ENCODE measurements around the gene SLC9A5. TPM values are rescaled to one million over a fixed set of nuclear protein-coding genes. Genes with fewer than 3 reads are reported as not detected.

SLC9A5 gene
- total RNA-seq, 2 experiments from 2014 or later: 2.7 to 4.2 TPM

- BruUV-seq (replicated peaks): no TSS peak
- no peak overlapping the region for H3K4me2 ChIP-seq (ENCODE audit: low read length)
- peak; percentile 83 for DNase-seq (ENCODE audit: low spot score)
Observed at GRCh38 chr16:67236563-67237395, 12.0 kb upstream of the SLC9A5 start.

GRCh38 chr16:67237396-67238277 lies 11.1 kb upstream of the SLC9A5 start:
- peaks cover 20% of the 10 kb centered on the region for H3K4me1 ChIP-seq (ENCODE audit: insufficient read depth, low read length, poor library complexity, severe bottlenecking)
- H3K9me3 ChIP-seq (ENCODE audit: low read length): no peaks in the 10 kb centered on the region
- intact Hi-C loops (cut with micrococcal nuclease; ENCODE audit: unreplicated experiment): no loop called here
- H3K4me3 ChIP-seq (ENCODE audit: low read depth, low read length, poor library complexity, severe bottlenecking): no peak overlapping the region
- H3K9me2 ChIP-seq (ENCODE audit: insufficient read depth, low read length): no peaks in the 10 kb centered on the region
- TF ChIP-seq EZH2phosphoT487 (IDR thresholded peaks at IDR 0.05; ENCODE audit: borderline replicate concordance, low read depth, low read length): no peak
- TF ChIP-seq, protein P1, sequence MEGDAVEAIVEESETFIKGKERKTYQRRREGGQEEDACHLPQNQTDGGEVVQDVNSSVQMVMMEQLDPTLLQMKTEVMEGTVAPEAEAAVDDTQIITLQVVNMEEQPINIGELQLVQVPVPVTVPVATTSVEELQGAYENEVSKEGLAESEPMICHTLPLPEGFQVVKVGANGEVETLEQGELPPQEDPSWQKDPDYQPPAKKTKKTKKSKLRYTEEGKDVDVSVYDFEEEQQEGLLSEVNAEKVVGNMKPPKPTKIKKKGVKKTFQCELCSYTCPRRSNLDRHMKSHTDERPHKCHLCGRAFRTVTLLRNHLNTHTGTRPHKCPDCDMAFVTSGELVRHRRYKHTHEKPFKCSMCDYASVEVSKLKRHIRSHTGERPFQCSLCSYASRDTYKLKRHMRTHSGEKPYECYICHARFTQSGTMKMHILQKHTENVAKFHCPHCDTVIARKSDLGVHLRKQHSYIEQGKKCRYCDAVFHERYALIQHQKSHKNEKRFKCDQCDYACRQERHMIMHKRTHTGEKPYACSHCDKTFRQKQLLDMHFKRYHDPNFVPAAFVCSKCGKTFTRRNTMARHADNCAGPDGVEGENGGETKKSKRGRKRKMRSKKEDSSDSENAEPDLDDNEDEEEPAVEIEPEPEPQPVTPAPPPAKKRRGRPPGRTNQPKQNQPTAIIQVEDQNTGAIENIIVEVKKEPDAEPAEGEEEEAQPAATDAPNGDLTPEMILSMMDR (conservative IDR thresholded peaks at IDR 0.05; ENCODE audit: low read length): no peak
- TSS peak; percentile 42 for BruUV-seq (replicated peaks)
- no peak overlapping the region for H3K27ac ChIP-seq (ENCODE audit: low read depth, low read length, poor library complexity, severe bottlenecking)
- POLR2A ChIA-PET: interaction anchor here (2.1 kb wide), 1 partner anchor 11 kb away, joined by 11 read pairs; the partner anchor contains the start of gene TMEM208
- CTCF ChIA-PET (ENCODE audit: unreplicated experiment): interaction anchor here (0.6 kb wide), 1 partner anchor 45 kb away, joined by 3 read pairs; the partner anchor contains the start of gene E2F4
- no peak overlapping the region for H3K4me2 ChIP-seq (ENCODE audit: low read length)
- H2AFZ ChIP-seq (ENCODE audit: low read length): no peak overlapping the region
- H3K79me2 ChIP-seq (ENCODE audit: insufficient read depth, low read depth, low read length): no peaks in the 10 kb centered on the region
- DNase-seq (ENCODE audit: low spot score): no peak
- no peaks in the 10 kb centered on the region for H4K20me1 ChIP-seq (ENCODE audit: insufficient read depth, low read length)
- peaks cover 27% of the 10 kb centered on the region for H3K36me3 ChIP-seq (ENCODE audit: insufficient read depth, low read length)

More at GRCh38 chr16:67236563-67237395, 12.0 kb upstream of the SLC9A5 start:
- CTCF ChIA-PET (ENCODE audit: unreplicated experiment): interaction anchor here (0.6 kb wide), 1 partner anchor 10 kb away, joined by 7 read pairs; the partner anchor contains the start of gene TMEM208
- intact Hi-C loops (cut with micrococcal nuclease; ENCODE audit: unreplicated experiment): no loop called here
- H3K4me3 ChIP-seq (ENCODE audit: low read depth, low read length, poor library complexity, severe bottlenecking): no peak overlapping the region
- no peaks in the 10 kb centered on the region for H4K20me1 ChIP-seq (ENCODE audit: insufficient read depth, low read length)
- no peaks in the 10 kb centered on the region for H3K9me3 ChIP-seq (ENCODE audit: low read length)
- no peaks in the 10 kb centered on the region for H3K79me2 ChIP-seq (ENCODE audit: insufficient read depth, low read depth, low read length)
- POLR2A ChIA-PET: interaction anchor here (1.3 to 2.1 kb wide), 2 partner anchors 8 to 10 kb away, joined by 7 to 11 read pairs; partner anchors contain the start of gene TMEM208
- TF ChIP-seq, protein P1 (conservative IDR thresholded peaks at IDR 0.05; ENCODE audit: low read length): no peak
- TF ChIP-seq EZH2phosphoT487 (IDR thresholded peaks at IDR 0.05; ENCODE audit: borderline replicate concordance, low read depth, low read length): no peak
- H2AFZ ChIP-seq (ENCODE audit: low read length): no peak overlapping the region
- H3K36me3 ChIP-seq (ENCODE audit: insufficient read depth, low read length): peaks cover 33% of the 10 kb centered on the region
- no peaks in the 10 kb centered on the region for H3K9me2 ChIP-seq (ENCODE audit: insufficient read depth, low read length)
- no peak overlapping the region for H3K27ac ChIP-seq (ENCODE audit: low read depth, low read length, poor library complexity, severe bottlenecking)
- H3K4me1 ChIP-seq (ENCODE audit: insufficient read depth, low read length, poor library complexity, severe bottlenecking): peaks cover 12% of the 10 kb centered on the region

Data from OCI-LY7 (cell line).